Endometrial microvascular endothelial cells (primary cell): ENCODE results near the gene SERPINF2. TPM values are rescaled to one million over a fixed set of nuclear protein-coding genes. Genes with fewer than 3 reads are reported as not detected.

ENCODE experiments used
- total RNA-seq: library from RNA; depleted of rRNA; stranded (reverse); fragments of >200 nt; gene quantifications from one replicate; pipeline ENCODE4 v1.2.3, GENCODE V29; 2015; ENCODE audit errors: inconsistent ontology term

SERPINF2 gene
- total RNA-seq, 1 donor from 2014 or later = 0.56 TPM

Other genes with a start within 250 kb of the SERPINF2 start
- 71.6 TPM for gene INPP5K, start 226.3 kb upstream of the SERPINF2 start, total RNA-seq
- 39.1 TPM for gene PITPNA, start 180.1 kb upstream of the SERPINF2 start, total RNA-seq
- 47.9 TPM for gene SLC43A2, start 114.0 kb upstream of the SERPINF2 start, total RNA-seq
- 120 TPM for gene SCARF1, start 97.1 kb upstream of the SERPINF2 start, total RNA-seq
- gene RILP, start 93.0 kb upstream of the SERPINF2 start, total RNA-seq = 22.0 TPM
- 183 TPM for gene PRPF8, start 58.0 kb upstream of the SERPINF2 start, total RNA-seq
- 0.19 TPM for gene TLCD2, start 32.5 kb upstream of the SERPINF2 start, total RNA-seq
- gene WDR81, start 18.2 kb upstream of the SERPINF2 start, total RNA-seq = 24.2 TPM
- not detected for gene SERPINF1, start 19.2 kb downstream of the SERPINF2 start, total RNA-seq
- gene SMYD4, start 87.0 kb downstream of the SERPINF2 start, total RNA-seq = 6.7 TPM
- gene RPA1, start 87.1 kb downstream of the SERPINF2 start, total RNA-seq = 33.3 TPM